Measurements from ENCODE around the gene RAB37. TPM values are rescaled to one million over a fixed set of nuclear protein-coding genes. Genes with fewer than 3 reads are reported as not detected.

Gene RAB37
- total RNA-seq, 4 donors from 2014 or later, result 0.87 to 4.4 (median 2.3) TPM

DNA sequence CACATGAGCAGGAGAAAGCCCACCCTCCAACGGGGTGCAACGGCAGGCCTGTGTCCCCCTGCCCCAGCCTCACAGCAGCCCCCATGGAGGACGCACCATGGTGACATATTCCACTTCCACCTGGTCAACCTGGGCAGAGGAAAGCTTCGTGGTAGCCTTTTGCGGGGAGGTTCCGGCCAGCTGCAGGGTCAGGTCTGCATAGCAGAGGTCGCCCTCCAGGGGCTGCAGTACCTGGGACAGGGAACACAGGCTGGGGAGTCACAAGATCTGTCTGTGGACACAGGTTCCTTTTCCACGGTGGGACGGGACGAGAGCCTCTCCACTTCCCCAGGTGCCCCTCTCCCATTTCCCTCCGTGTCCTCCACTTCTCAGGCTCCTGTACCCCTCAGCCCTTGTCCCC is 41.4 kb upstream of the RAB37 start:
- Histone ChIP-seq H3K36me3 (no peaks in the 10 kb centered on the region), H3K4me3 (no peak overlapping the region), H3K27ac (no peak overlapping the region), H3K4me1 (no peaks in the 10 kb centered on the region), H3K27me3 (no peaks in the 10 kb centered on the region), H3K9me3 (no peaks in the 10 kb centered on the region)
- WGBS, 2 donors, result 79 to 85% methylated on average over 11 of the region's 11 CpGs
- no peak for TF ChIP-seq POLR2A (IDR thresholded peaks at IDR 0.05)
- no peak for DNase-seq (ENCODE audit: low spot score in 2 of 2)

DNA sequence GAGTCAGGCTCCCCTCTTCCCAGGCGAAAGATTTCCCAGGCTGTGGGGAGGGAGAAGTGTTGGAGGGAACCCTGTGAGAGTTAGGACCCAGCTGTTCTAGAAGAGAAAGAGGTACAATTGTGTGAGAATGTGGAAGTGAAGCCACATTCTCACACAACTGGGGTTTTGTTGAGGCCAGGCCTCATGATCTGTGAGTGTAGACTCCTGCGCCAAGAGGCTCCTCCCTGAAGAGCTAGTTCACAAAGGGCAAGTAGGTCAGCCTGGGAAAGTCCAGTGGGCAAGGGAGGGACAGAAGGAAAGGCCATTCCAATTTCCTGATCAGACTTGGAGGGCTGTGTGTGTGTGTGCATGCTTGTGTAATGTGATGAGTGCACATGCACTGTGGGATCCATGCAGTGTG is 39.5 kb upstream of the RAB37 start:
- no peak for DNase-seq (ENCODE audit: low spot score in 2 of 2)
- 40 to 52% methylated on average over 2 of the region's 2 CpGs for WGBS, 2 donors
- Histone ChIP-seq H3K4me1 (no peaks in the 10 kb centered on the region), H3K27me3 (no peaks in the 10 kb centered on the region), H3K27ac (no peak overlapping the region), H3K4me3 (no peak overlapping the region), H3K36me3 (no peaks in the 10 kb centered on the region), H3K9me3 (no peaks in the 10 kb centered on the region)
- TF ChIP-seq EP300 (IDR thresholded peaks at IDR 0.05) (no peak), POLR2A (IDR thresholded peaks at IDR 0.05) (no peak)
- TF ChIP-seq, protein P1, sequence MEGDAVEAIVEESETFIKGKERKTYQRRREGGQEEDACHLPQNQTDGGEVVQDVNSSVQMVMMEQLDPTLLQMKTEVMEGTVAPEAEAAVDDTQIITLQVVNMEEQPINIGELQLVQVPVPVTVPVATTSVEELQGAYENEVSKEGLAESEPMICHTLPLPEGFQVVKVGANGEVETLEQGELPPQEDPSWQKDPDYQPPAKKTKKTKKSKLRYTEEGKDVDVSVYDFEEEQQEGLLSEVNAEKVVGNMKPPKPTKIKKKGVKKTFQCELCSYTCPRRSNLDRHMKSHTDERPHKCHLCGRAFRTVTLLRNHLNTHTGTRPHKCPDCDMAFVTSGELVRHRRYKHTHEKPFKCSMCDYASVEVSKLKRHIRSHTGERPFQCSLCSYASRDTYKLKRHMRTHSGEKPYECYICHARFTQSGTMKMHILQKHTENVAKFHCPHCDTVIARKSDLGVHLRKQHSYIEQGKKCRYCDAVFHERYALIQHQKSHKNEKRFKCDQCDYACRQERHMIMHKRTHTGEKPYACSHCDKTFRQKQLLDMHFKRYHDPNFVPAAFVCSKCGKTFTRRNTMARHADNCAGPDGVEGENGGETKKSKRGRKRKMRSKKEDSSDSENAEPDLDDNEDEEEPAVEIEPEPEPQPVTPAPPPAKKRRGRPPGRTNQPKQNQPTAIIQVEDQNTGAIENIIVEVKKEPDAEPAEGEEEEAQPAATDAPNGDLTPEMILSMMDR (IDR thresholded peaks at IDR 0.05), result no peak

DNA sequence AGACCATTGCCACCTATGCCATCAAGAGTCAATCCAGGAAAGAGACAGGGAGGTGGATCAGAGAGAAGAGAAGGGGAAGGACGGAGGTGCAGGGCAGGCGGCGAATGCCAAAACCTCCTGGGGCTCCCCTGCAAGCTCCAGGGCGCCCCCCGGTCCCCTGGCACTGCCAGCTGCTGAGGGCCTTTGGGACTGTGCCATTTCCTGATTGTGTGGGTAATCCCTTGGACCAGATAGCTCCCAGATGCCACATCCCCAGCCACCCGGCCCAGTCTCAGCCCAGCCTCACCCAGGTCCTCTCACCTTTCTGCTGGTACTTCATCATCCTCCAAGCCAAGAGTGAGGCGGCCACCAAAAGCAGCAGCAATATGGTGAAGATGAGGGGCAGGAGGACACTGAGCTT is 39.0 kb upstream of the RAB37 start:
- no peak for TF ChIP-seq EP300 (IDR thresholded peaks at IDR 0.05)
- TF ChIP-seq, protein P1 (IDR thresholded peaks at IDR 0.05), result no peak

DNA sequence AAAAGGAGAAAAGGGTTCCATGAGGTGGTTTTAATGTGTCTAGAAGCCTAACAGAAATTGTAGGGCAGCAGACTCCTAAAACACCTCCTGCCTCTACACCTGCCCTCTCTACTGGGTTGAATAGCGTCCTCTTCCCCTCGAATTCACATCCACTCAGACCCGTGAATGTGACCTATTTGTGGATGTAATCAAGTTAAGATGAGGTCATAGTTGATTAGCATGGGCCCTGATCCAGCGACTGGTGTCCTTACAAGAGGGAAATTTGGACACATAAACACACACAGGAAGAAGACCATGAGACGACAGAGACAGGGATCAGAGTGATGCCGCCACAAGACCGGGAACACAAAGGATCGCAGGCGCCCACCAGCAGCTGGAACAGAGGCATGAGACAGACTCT is 37.8 kb upstream of the RAB37 start:
- WGBS, 2 donors, result 65 to 75% methylated on average over 9 of the region's 9 CpGs
- H3K9me3 ChIP-seq, result no peaks in the 10 kb centered on the region

More for the DNA sequence above, 39.0 kb upstream of the RAB37 start:
- no peaks in the 10 kb centered on the region for H3K36me3 ChIP-seq
- no peaks in the 10 kb centered on the region for H3K27me3 ChIP-seq
- H3K4me1 ChIP-seq, result no peaks in the 10 kb centered on the region
- 92% methylated on average over 7 of the region's 7 CpGs for WGBS, 2 donors
- H3K27ac ChIP-seq, result no peak overlapping the region
- H3K9me3 ChIP-seq, result no peaks in the 10 kb centered on the region
- DNase-seq (ENCODE audit: low spot score in 2 of 2), result no peak
- no peak overlapping the region for H3K4me3 ChIP-seq

DNA sequence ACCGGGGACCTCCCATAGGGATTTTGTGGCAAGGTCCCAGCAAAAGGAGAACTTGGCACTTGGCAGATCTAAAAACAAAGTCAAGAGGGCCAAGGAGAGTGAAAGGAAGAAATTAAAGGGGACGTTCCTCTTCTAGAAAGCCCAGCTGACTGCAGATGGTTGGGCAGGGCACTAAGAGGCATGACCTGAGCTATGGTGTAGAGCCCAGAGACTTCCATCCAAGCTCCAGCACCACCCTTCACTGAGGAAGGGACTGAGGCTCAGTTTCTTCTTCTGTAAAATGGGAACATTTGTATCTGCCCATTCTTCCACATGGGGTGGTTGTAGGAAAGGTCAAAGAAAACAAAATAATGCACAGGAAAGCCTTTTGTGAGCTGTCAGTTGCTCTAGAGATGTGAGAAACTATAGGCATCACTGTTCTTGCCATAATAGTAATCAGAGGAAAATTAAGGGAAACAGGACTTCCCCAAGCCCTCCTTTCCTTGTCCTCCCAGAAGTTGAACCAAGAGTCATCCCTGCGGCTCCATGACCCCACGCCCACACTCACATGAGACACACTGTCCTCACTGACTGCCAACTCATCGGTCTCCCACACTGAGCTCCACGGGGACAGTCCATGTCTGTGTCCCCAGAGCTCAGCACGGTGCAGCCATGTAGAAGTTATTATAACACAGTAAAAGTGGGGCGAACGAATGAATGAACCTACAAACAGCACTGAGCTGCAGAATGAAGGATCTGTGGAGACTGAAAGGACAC is 34.8 kb upstream of the RAB37 start:
- no peaks in the 10 kb centered on the region for H3K36me3 ChIP-seq
- H3K9me3 ChIP-seq, result no peaks in the 10 kb centered on the region
- H3K4me3 ChIP-seq, result no peak overlapping the region
- no peak overlapping the region for H3K27ac ChIP-seq
- DNase-seq (ENCODE audit: low spot score in 2 of 2), result no peak
- TF ChIP-seq, protein P1 (IDR thresholded peaks at IDR 0.05), result no peak
- TF ChIP-seq POLR2A (IDR thresholded peaks at IDR 0.05) (no peak), EP300 (IDR thresholded peaks at IDR 0.05) (no peak)
- H3K4me1 ChIP-seq, result no peaks in the 10 kb centered on the region
- WGBS, 2 donors, result 58 to 67% methylated on average over 9 of the region's 9 CpGs
- H3K27me3 ChIP-seq, result no peaks in the 10 kb centered on the region

More for the DNA sequence above, 37.8 kb upstream of the RAB37 start:
- TF ChIP-seq EP300 (IDR thresholded peaks at IDR 0.05), result no peak
- TF ChIP-seq, protein P1 (IDR thresholded peaks at IDR 0.05), result no peak
- TF ChIP-seq POLR2A (IDR thresholded peaks at IDR 0.05), result no peak
- H3K4me1 ChIP-seq, result no peaks in the 10 kb centered on the region
- no peak overlapping the region for H3K4me3 ChIP-seq
- no peak overlapping the region for H3K27ac ChIP-seq
- no peak for DNase-seq (ENCODE audit: low spot score in 2 of 2)
- H3K36me3 ChIP-seq, result no peaks in the 10 kb centered on the region
- no peaks in the 10 kb centered on the region for H3K27me3 ChIP-seq

All from tibial nerve (tissue), 4 donors.